H1 (cell line): ENCODE results near the gene VAMP2. TPM values are rescaled to one million over a fixed set of nuclear protein-coding genes. Genes with fewer than 3 reads are reported as not detected.

ENCODE experiments used
- CTCF ChIA-PET: fragments of 300-600 bp; sonication (Branson Sonifier 250); formaldehyde crosslinking; loops from one replicate; lab custom pipeline; 2021; ENCODE audit not compliant: partially characterized antibody; lab: Charles Lee
- POLR2A ChIA-PET: fragments of 300-600 bp; sonication (Branson Sonifier 250); formaldehyde crosslinking; loops from one replicate; lab custom pipeline; 2021; ENCODE audit warnings: inconsistent platforms; ENCODE audit not compliant: partially characterized antibody; lab: Charles Lee
- DNase-seq, 2 experiments: peaks; one replicate each; pipeline versions ENCODE4 v3.0.0 to v3.0.0-alpha.2; 2010 to 2022; ENCODE audit warnings: low spot score in 2 of 2, low read depth in 1 of 2, mixed read lengths in 1 of 2
- FAIRE-seq: peaks from 2 replicates; lab custom pipeline; 2011; peaks lifted over from hg19 to GRCh38; lab: Jason Lieb, UNC
- H2AFZ ChIP-seq: 2 replicates; pipeline ENCODE4 v1.8.1; 2012; ENCODE audit warnings: low read length, inconsistent platforms
- H2AK5ac ChIP-seq: 2 replicates; pipeline ENCODE4 v1.6.1; 2013; ENCODE audit warnings: low read depth, low read length
- H2BK120ac ChIP-seq: replicated peaks from 2 replicates; pipeline ENCODE3; 2013; ENCODE audit warnings: low read depth, low read length, inconsistent platforms
- H2BK12ac ChIP-seq: 2 replicates; pipeline ENCODE4 v1.6.1; 2013; ENCODE audit warnings: low read depth, low read length
- H2BK15ac ChIP-seq: 2 replicates; pipeline ENCODE4 v1.6.1; 2013; ENCODE audit warnings: low read length
- H2BK20ac ChIP-seq: 2 replicates; pipeline ENCODE4 v1.6.1; 2013; ENCODE audit warnings: low read length
- H2BK5ac ChIP-seq: 2 replicates; pipeline ENCODE4 v1.6.1; 2013; ENCODE audit warnings: low read depth, low read length
- H3K14ac ChIP-seq: 2 replicates; pipeline ENCODE4 v1.6.1; 2013; ENCODE audit warnings: inconsistent platforms; ENCODE audit not compliant: insufficient read length
- H3K18ac ChIP-seq: 2 replicates; pipeline ENCODE4 v1.6.1; 2013; ENCODE audit warnings: low read length; ENCODE audit errors: extremely low read depth
- H3K23ac ChIP-seq: 2 replicates; pipeline ENCODE4 v1.6.1; 2013; ENCODE audit warnings: inconsistent platforms; ENCODE audit not compliant: insufficient read length
- H3K23me2 ChIP-seq: 2 replicates; pipeline ENCODE4 v1.6.1; 2013; ENCODE audit warnings: low read depth, low read length
- H3K27ac ChIP-seq: 2 replicates; pipeline ENCODE4 v1.6.1; 2011; ENCODE audit warnings: low read depth, low read length, inconsistent platforms
- H3K27me3 ChIP-seq, 4 experiments: replicated peaks in 1 of 4; 1 replicate in 1 of 4; 2 replicates in 3 of 4; pipeline versions ENCODE4 v1.6.1 to v1.8.1; 2011 to 2013; ENCODE audit warnings: low read length in 3 of 4, mild to moderate bottlenecking in 3 of 4, inconsistent platforms in 2 of 4, mixed read lengths in 2 of 4, moderate library complexity in 1 of 4; ENCODE audit not compliant: control insufficient read depth in 3 of 4, insufficient read depth in 3 of 4; ENCODE audit errors: extremely low read depth in 1 of 4
- H3K36me3 ChIP-seq, 4 experiments: 2 replicates each; pipeline versions ENCODE4 v1.6.1 to v1.8.1; 2011 to 2013; ENCODE audit warnings: mild to moderate bottlenecking in 4 of 4, low read length in 3 of 4, moderate library complexity in 2 of 4, control low read depth in 1 of 4, inconsistent platforms in 1 of 4; ENCODE audit not compliant: insufficient read depth in 4 of 4, control insufficient read depth in 2 of 4
- H3K4ac ChIP-seq: replicated peaks from 2 replicates; pipeline ENCODE3; 2013; ENCODE audit warnings: low read length, low read depth, mixed read lengths, inconsistent platforms; ENCODE audit not compliant: insufficient read length
- H3K4me1 ChIP-seq, 4 experiments: replicated peaks in 1 of 4; 1 replicate in 1 of 4; 2 replicates in 3 of 4; pipeline versions ENCODE4 v1.6.1 to v1.8.1; 2011 to 2013; ENCODE audit warnings: low read length in 3 of 4, inconsistent platforms in 2 of 4, mixed read lengths in 1 of 4; ENCODE audit not compliant: insufficient read depth in 4 of 4, control insufficient read depth in 3 of 4
- H3K4me2 ChIP-seq, 2 experiments: 2 replicates each; pipeline versions ENCODE4 v1.6.1 to v1.8.1; 2011 to 2013; ENCODE audit warnings: low read depth in 2 of 2, low read length in 2 of 2, control low read depth in 1 of 2, inconsistent platforms in 1 of 2, mild to moderate bottlenecking in 1 of 2; ENCODE audit not compliant: insufficient read depth in 1 of 2
- H3K4me3 ChIP-seq, 4 experiments: fragments of 200-600, 300-600 bp in 1 of 4; sonication (generic), shearing (Covaris generic), sonication (Bioruptor Twin) in 1 of 4; 2 replicates each; pipeline versions ENCODE4 v1.5.1 to v1.8.1; 2011 to 2016; ENCODE audit warnings: low read length in 4 of 4, low read depth in 3 of 4, control low read depth in 2 of 4, inconsistent platforms in 2 of 4, mild to moderate bottlenecking in 2 of 4, mixed read lengths in 1 of 4, moderate library complexity in 1 of 4; ENCODE audit not compliant: insufficient read depth in 2 of 4; ENCODE audit errors: extremely low read depth in 1 of 4
- H3K56ac ChIP-seq: replicated peaks from 2 replicates; pipeline ENCODE3; 2013; ENCODE audit warnings: low read depth, mild to moderate bottlenecking, mixed read lengths, low read length, inconsistent platforms; ENCODE audit not compliant: insufficient read length
- H3K79me1 ChIP-seq: 2 replicates; pipeline ENCODE4 v1.6.1; 2013; ENCODE audit warnings: low read depth, low read length, control low read depth
- H3K79me2 ChIP-seq, 2 experiments: 2 replicates each; pipeline versions ENCODE4 v1.6.1 to v1.8.1; 2012 to 2013; ENCODE audit warnings: low read length in 2 of 2, mild to moderate bottlenecking in 2 of 2, inconsistent platforms in 1 of 2; ENCODE audit not compliant: insufficient read depth in 2 of 2, control insufficient read depth in 1 of 2
- H3K9ac ChIP-seq, 4 experiments: replicated peaks in 1 of 4; 1 replicate in 1 of 4; 2 replicates in 3 of 4; pipeline versions ENCODE4 v1.6.1 to v1.8.1; 2011 to 2013; ENCODE audit warnings: low read depth in 3 of 4, low read length in 3 of 4, control low read depth in 2 of 4, mild to moderate bottlenecking in 2 of 4, moderate library complexity in 2 of 4, inconsistent platforms in 1 of 4; ENCODE audit errors: extremely low read depth in 1 of 4
- H3K9me3 ChIP-seq, 2 experiments: 2 replicates each; pipeline versions ENCODE4 v1.6.1 to v1.8.1; 2012 to 2013; ENCODE audit warnings: mild to moderate bottlenecking in 2 of 2, moderate library complexity in 2 of 2, control low read depth in 1 of 2, inconsistent platforms in 1 of 2, low read depth in 1 of 2, low read length in 1 of 2, mixed read lengths in 1 of 2; ENCODE audit not compliant: insufficient read depth in 2 of 2
- H4K20me1 ChIP-seq, 2 experiments: replicated peaks in 1 of 2; 2 replicates each; pipeline versions ENCODE3 to v1.8.1; 2011 to 2013; ENCODE audit warnings: inconsistent platforms in 2 of 2, low read length in 2 of 2, mild to moderate bottlenecking in 1 of 2; ENCODE audit not compliant: insufficient read depth in 2 of 2, control insufficient read depth in 1 of 2
- H4K5ac ChIP-seq: 2 replicates; pipeline ENCODE4 v1.6.1; 2013; ENCODE audit warnings: low read length, low read depth, mixed read lengths, inconsistent platforms; ENCODE audit not compliant: insufficient read length
- H4K8ac ChIP-seq: 2 replicates; pipeline ENCODE4 v1.8.0; 2013; ENCODE audit warnings: mild to moderate bottlenecking, moderate library complexity, low read length, inconsistent platforms; ENCODE audit not compliant: insufficient read depth; ENCODE audit errors: extremely low read depth
- H4K91ac ChIP-seq: replicated peaks from 2 replicates; pipeline ENCODE3; 2013; ENCODE audit warnings: low read length, mixed read lengths, inconsistent platforms; ENCODE audit not compliant: insufficient read length
- ATF2 ChIP-seq: IDR thresholded peaks from 2 replicates; pipeline ENCODE4 v1.6.1; 2012; ENCODE audit warnings: low read length, inconsistent platforms
- CHD1 ChIP-seq: IDR thresholded peaks from 2 replicates; pipeline ENCODE4 v1.6.1; 2012; ENCODE audit warnings: low read depth, low read length, improper control_type of control experiment
- CHD2 ChIP-seq: IDR thresholded peaks from 2 replicates; pipeline ENCODE4 v1.6.1; 2012; ENCODE audit warnings: low read length, improper control_type of control experiment
- FOSL1 ChIP-seq: IDR thresholded peaks from 2 replicates; pipeline ENCODE4 v1.6.1; 2011; ENCODE audit warnings: mild to moderate bottlenecking, low read depth, low read length, moderate library complexity; ENCODE audit not compliant: insufficient read depth
- HDAC2 ChIP-seq, 2 experiments: fragments of 300-600 bp in 1 of 2; sonication (generic) in 1 of 2; IDR thresholded peaks; 2 replicates each; pipeline ENCODE4 v1.6.1; 2011 to 2012; ENCODE audit warnings: low read depth in 2 of 2, low read length in 2 of 2, mild to moderate bottlenecking in 2 of 2, moderate library complexity in 2 of 2, borderline replicate concordance in 1 of 2, inconsistent platforms in 1 of 2
- KDM4A ChIP-seq: IDR thresholded peaks from one replicate; pipeline ENCODE4 v1.7.1; 2012; ENCODE audit warnings: low read depth, mild to moderate bottlenecking, moderate library complexity, low read length, inconsistent platforms; ENCODE audit not compliant: severe bottlenecking
- POLR2A ChIP-seq, 2 experiments: IDR thresholded peaks; 1 replicate in 1 of 2; 2 replicates in 1 of 2; pipeline ENCODE4 v1.6.1; 2011; ENCODE audit warnings: low read depth in 2 of 2, low read length in 2 of 2, mild to moderate bottlenecking in 2 of 2; ENCODE audit errors: control extremely low read depth in 1 of 2
- POLR2AphosphoS5 ChIP-seq: IDR thresholded peaks from 2 replicates; pipeline ENCODE4 v1.6.1; 2011; ENCODE audit warnings: low read depth, low read length
- SAP30 ChIP-seq: fragments of 300-600 bp; sonication (generic); IDR thresholded peaks from 2 replicates; pipeline ENCODE4 v1.7.1; 2012; ENCODE audit warnings: low read length, moderate library complexity, mild to moderate bottlenecking, inconsistent platforms; ENCODE audit not compliant: insufficient read depth, insufficient replicate concordance
- SP1 ChIP-seq: IDR thresholded peaks from 2 replicates; pipeline ENCODE4 v1.6.1; 2011; ENCODE audit warnings: low read depth, low read length
- TAF1 ChIP-seq: IDR thresholded peaks from 2 replicates; pipeline ENCODE4 v1.6.1; 2011; ENCODE audit warnings: mild to moderate bottlenecking, low read depth, low read length
- WGBS, 2 experiments: shearing (Covaris generic) in 1 of 2; methylation state at CpG; one replicate each; pipeline versions ENCODE4 v1.1.6 to v1.1.7; 2013 to 2015; ENCODE audit warnings: low lambda C conversion rate in 2 of 2, mixed read lengths in 2 of 2, inconsistent platforms in 1 of 2, low coverage in 1 of 2, missing lambda C conversion rate in 1 of 2; ENCODE audit not compliant: insufficient replicate concordance in 2 of 2, insufficient coverage in 1 of 2, insufficient read length in 1 of 2; ENCODE audit errors: extremely low coverage in 1 of 2, missing lambda C conversion rate in 1 of 2; 5-methylcytosine and 5-hydroxymethylcytosine counted together
- polyA plus RNA-seq, 7 experiments: library from polyadenylated mRNA; depleted of rRNA in 3 of 7; stranded (reverse) in 5 of 7; unstranded in 2 of 7; fragments of >200 nt in 5 of 7; fragments of 200-250 nt in 2 of 7; gene quantifications; 1 replicate in 5 of 7; 2 replicates in 1 of 7; 4 replicates in 1 of 7; pipeline versions ENCODE4 v1.2.1 to v1.2.3, GENCODE V29; 2011 to 2013; ENCODE audit warnings: missing spikeins in 2 of 7, mixed read lengths in 2 of 7
- total RNA-seq: library from RNA; stranded (reverse); fragmentation: NEBNext Ultra II Directional; extraction: Animal tissue kit (Norgen Biotek cat#: 25700); gene quantifications from 2 replicates; pipeline ENCODE4 v1.2.1, GENCODE V29; 2021

Gene VAMP2
- total and polyA plus RNA-seq, 2 of the 8 experiments (the other 6 are each of a cell fraction or from before 2014, with no cell fraction given): 19.3 to 20.5 TPM

DNA sequence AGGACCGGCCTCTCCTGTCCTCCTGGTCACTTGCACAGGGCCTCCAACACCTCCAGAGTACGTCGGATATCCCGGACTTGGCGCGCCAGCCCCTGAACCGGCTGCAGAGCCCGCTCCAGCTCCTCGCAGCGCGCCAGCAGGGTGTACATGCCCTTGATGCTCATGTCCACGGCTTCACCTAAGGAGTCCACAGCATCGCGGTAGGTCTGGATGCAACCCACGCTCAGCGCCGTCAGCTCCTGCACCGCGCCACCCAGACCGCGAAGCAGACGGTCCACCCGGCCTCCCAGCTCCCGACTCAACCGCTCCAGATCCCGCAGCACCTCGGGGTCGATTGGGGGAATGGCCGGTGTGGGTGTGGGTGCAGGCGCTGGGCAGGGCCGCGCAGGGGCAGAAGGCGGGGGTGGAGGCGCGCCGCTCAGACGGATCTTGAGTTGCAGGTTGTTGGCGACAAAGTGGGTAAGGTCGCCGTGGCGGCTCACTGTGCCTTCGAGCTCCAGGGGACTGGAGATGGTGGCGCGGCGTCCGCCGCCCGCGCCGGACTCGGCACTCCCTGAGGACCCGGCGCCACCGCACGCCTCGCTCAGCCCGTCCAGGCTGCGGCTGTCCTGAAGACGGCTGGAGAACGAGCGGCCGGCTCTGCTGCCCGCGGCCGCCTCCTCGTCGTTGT is 26.4 kb upstream of the VAMP2 start:
- CTCF ChIA-PET: interaction anchor here (0.9 to 3.7 kb wide), 11 partner anchors 10 to 110 kb away, joined by 3 to 26 read pairs (median 5); partner anchors contain the start of gene PFAS
- no peak overlapping the region; the same call in 1 of the 2 replicates for H2BK15ac ChIP-seq
- no peak overlapping the region for H3K18ac ChIP-seq
- no peak overlapping the region for H3K27ac ChIP-seq
- DNase-seq: peak in 1 of 2 experiments; percentile 54
- no peak for FAIRE-seq
- POLR2A ChIA-PET: interaction anchor here (1.2 to 19.9 kb wide), 8 partner anchors 13 to 61 kb away, joined by 3 to 373 read pairs (median 12); partner anchors contain the start of genes AURKB and TMEM107
- peaks cover 2 to 17% (median 11%) of the 10 kb centered on the region in 4 experiments for H3K27me3 ChIP-seq
- H4K5ac ChIP-seq: no peak overlapping the region
- no peak overlapping the region for H3K14ac ChIP-seq
- H2BK20ac ChIP-seq: no peak overlapping the region
- H3K23me2 ChIP-seq: peaks cover 17% of the 10 kb centered on the region
- H3K4me2 ChIP-seq: peak overlapping the region; percentile 86 to 96
- H2AK5ac ChIP-seq: no peak overlapping the region
- no peaks in the 10 kb centered on the region for H3K9me3 ChIP-seq
- H3K4me3 ChIP-seq: peak overlapping the region; percentile 59 to 89 (median 78)
- H3K79me2 ChIP-seq: no peaks in the 10 kb centered on the region
- H2BK120ac ChIP-seq: no peak overlapping the region
- peaks cover 4 to 21% (median 10%) of the 10 kb centered on the region in 4 experiments; a peak in 6 of 7 replicates for H3K4me1 ChIP-seq
- no peak overlapping the region for H3K4ac ChIP-seq
- no peaks in the 10 kb centered on the region for H3K79me1 ChIP-seq
- no peak overlapping the region for H3K56ac ChIP-seq
- no peak overlapping the region for H2BK12ac ChIP-seq
- H2AFZ ChIP-seq: no peak overlapping the region
- no peak for TF ChIP-seq TAF1
- no peak for TF ChIP-seq FOSL1
- TF ChIP-seq ATF2: no peak
- no peak for TF ChIP-seq CHD2
- no peak for TF ChIP-seq SP1
- no peak for TF ChIP-seq POLR2AphosphoS5
- no peak for TF ChIP-seq POLR2A (IDR thresholded peaks at IDR 0.05; ENCODE audit: control extremely low read depth in 1 of 2, low read depth in 2 of 2, low read length in 2 of 2)
- TF ChIP-seq CHD1: no peak
- no peak for TF ChIP-seq KDM4A
- no peak for TF ChIP-seq SAP30
- TF ChIP-seq HDAC2 (IDR thresholded peaks at IDR 0.05; ENCODE audit: borderline replicate concordance in 1 of 2, low read depth in 2 of 2, low read length in 2 of 2): no peak
- 9% methylated on average over 53 of the region's 67 CpGs; no CpG with 5 or more reads in 1 of the 2 experiments for WGBS, 2 experiments
- H4K20me1 ChIP-seq: peaks cover 2 to 6% of the 10 kb centered on the region in 2 experiments
- H2BK5ac ChIP-seq: peak overlapping the region; percentile 37; the same call in 1 of the 2 replicates
- peak overlapping the region in 3 of 4 experiments; percentile 13 to 66 (median 25); a peak in 4 of 7 replicates for H3K9ac ChIP-seq
- H4K8ac ChIP-seq: no peak overlapping the region; the same call in none of the 2 replicates
- no peak overlapping the region for H4K91ac ChIP-seq
- H3K36me3 ChIP-seq: no peaks in the 10 kb centered on the region
- H3K23ac ChIP-seq: no peak overlapping the region
